Measurements from ENCODE around the gene TLE7. TPM values are rescaled to one million over a fixed set of nuclear protein-coding genes. Genes with fewer than 3 reads are reported as not detected.
A peak's percentile ranks its signal among the peaks of the same experiment; 100 is the strongest.

Gene TLE7
- total RNA-seq, result not detected in 2 replicates
- long read RNA-seq, result 0 reads

DNA sequence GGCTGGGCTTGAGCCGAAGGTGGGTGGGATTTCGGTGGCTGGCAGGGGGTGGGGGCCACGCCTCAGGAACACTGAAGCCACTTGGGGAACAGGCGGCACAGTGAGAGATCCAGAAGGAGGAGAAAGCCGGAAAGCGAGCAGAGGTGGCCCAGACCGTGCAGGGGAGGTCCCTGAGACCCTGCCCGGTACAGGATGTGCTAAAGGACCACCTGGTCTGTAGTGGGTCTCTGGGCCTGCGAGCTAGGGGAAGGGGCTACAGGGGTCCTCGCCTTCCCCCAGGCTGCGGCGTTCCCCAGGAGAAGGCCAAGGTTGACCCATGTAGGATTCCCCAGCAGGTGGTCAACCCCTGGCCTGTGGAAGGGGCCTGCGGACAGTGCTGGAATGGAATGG lies at the start of gene TLE7:
TSS of gene TLE7 (minus strand) at position 4 of the 390 bp plus-strand sequence. CDS start 8,730 bp downstream, outside the sequence.
- no peak for DNase-seq (ENCODE audit: low read depth, low spot score)
- no peak within 1 kb of the TSS for H3K4me3 Mint-ChIP-seq
- no peak within 1 kb of the TSS for H3K27ac Mint-ChIP-seq (ENCODE audit: unreplicated experiment)
- peaks cover 9% of the 10 kb centered on the region for H3K36me3 Mint-ChIP-seq (ENCODE audit: low read depth)
- TF ChIP-seq, protein P1, sequence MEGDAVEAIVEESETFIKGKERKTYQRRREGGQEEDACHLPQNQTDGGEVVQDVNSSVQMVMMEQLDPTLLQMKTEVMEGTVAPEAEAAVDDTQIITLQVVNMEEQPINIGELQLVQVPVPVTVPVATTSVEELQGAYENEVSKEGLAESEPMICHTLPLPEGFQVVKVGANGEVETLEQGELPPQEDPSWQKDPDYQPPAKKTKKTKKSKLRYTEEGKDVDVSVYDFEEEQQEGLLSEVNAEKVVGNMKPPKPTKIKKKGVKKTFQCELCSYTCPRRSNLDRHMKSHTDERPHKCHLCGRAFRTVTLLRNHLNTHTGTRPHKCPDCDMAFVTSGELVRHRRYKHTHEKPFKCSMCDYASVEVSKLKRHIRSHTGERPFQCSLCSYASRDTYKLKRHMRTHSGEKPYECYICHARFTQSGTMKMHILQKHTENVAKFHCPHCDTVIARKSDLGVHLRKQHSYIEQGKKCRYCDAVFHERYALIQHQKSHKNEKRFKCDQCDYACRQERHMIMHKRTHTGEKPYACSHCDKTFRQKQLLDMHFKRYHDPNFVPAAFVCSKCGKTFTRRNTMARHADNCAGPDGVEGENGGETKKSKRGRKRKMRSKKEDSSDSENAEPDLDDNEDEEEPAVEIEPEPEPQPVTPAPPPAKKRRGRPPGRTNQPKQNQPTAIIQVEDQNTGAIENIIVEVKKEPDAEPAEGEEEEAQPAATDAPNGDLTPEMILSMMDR (conservative IDR thresholded peaks at IDR 0.05), result no peak
- H3K9me3 Mint-ChIP-seq, result peaks cover 14% of the 10 kb centered on the region
- peaks cover 34% of the 10 kb centered on the region for H3K27me3 Mint-ChIP-seq (ENCODE audit: low read depth)
- H3K4me1 Mint-ChIP-seq, result no peaks in the 10 kb centered on the region

- no peaks in the 10 kb centered on the region for H3K4me1 Mint-ChIP-seq
- H3K9me3 Mint-ChIP-seq, result no peaks in the 10 kb centered on the region
- H3K4me3 Mint-ChIP-seq, result no peak overlapping the region
- H3K36me3 Mint-ChIP-seq (ENCODE audit: low read depth), result no peaks in the 10 kb centered on the region
- no peak for DNase-seq (ENCODE audit: low read depth, low spot score)
- H3K27ac Mint-ChIP-seq (ENCODE audit: unreplicated experiment), result no peak overlapping the region
- TF ChIP-seq, protein P1 (conservative IDR thresholded peaks at IDR 0.05), result no peak
- peaks cover 13% of the 10 kb centered on the region for H3K27me3 Mint-ChIP-seq (ENCODE audit: low read depth)
These were observed 49.2 kb upstream of the TLE7 start for GRCh38 chr16:71491054-71491453.

GRCh38 chr16:71490361-71490760 lies 48.5 kb upstream of the TLE7 start:
- H3K27me3 Mint-ChIP-seq (ENCODE audit: low read depth), result peaks cover 13% of the 10 kb centered on the region
- TF ChIP-seq, protein P1 (conservative IDR thresholded peaks at IDR 0.05), result no peak
- no peaks in the 10 kb centered on the region for H3K4me1 Mint-ChIP-seq
- no peak overlapping the region for H3K27ac Mint-ChIP-seq (ENCODE audit: unreplicated experiment)
- no peaks in the 10 kb centered on the region for H3K36me3 Mint-ChIP-seq (ENCODE audit: low read depth)
- H3K4me3 Mint-ChIP-seq, result no peak overlapping the region
- no peaks in the 10 kb centered on the region for H3K9me3 Mint-ChIP-seq
- no peak for DNase-seq (ENCODE audit: low read depth, low spot score)

DNA sequence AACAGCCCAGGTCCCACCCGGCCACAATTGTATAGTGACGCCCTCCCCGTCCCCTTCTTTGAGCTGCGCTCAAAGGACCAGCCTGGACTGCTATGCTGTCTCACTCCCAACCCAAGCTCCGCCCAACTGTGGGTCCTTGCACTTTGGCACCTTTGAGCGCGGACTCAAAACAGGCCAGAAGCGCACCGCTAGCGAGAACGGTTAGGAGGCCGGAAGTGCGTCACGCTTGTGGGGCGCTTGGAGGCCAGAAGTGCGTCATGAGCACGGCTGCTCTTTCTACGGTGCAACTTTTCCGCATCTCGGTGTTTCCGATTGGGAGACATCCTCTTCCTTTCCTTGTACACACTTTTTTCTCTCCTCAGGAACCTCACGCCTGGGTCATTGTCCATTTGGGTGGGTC lies 47.3 kb upstream of the TLE7 start, which contains the start of gene ZNF19:
TSS of gene ZNF19 (minus strand) at position 203 of the 400 bp plus-strand sequence. CDS start 7,210 bp downstream, outside the sequence.
- Mint-ChIP-seq H3K4me3 (no peak within 1 kb of the TSS), H3K27ac (ENCODE audit: unreplicated experiment) (no peak within 1 kb of the TSS)

DNA sequence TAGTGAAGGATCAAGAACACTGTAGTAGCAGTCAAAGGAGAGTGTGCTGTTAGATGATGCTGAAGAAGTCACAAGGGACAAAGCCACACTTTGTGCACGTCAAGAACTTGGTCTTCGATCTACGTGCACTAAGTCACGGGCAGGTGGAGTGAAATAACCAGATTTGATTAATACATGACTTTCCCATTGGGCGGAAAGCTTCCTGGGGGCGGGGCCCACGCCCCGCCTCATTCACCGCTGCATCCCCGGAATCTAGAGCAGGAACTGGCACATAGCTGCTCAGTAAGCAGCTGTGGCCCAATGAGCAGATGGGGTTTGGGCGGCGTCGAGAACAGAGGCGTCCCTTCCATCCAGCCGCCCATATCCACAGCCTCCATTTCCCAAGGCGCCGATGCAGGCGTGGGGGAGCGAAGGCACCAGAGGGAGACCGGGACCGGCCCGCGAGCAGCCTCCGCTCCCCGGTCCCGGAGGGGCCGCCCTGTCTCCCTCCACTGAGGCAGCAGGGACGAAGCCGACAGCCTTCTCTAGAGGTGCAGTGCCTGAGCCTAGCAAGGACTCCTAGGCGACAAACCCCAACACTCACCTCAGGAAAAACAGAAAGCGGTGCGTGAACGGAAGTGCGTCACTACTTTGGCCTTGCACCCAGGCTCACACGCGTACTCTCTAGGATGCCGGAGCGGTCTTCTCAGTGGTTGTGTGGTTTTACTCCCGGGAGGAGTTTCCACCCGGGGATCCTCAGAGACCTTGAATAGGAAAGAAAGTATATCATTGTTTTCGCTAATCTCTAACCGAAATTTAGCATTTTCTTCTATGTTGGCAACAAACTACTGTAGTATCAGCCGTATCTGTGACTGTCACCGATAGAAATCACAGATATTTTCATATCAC lies 42.4 kb upstream of the TLE7 start:
- peak; percentile 65 for DNase-seq (ENCODE audit: low read depth, low spot score)
- TF ChIP-seq, protein P1 (conservative IDR thresholded peaks at IDR 0.05), result no peak
- Mint-ChIP-seq H3K4me3 (peak overlapping the region; percentile 88), H3K27ac (ENCODE audit: unreplicated experiment) (peak overlapping the region; percentile 83), H3K27me3 (ENCODE audit: low read depth) (peaks cover 8% of the 10 kb centered on the region), H3K4me1 (peaks cover 16% of the 10 kb centered on the region), H3K36me3 (ENCODE audit: low read depth) (no peaks in the 10 kb centered on the region), H3K9me3 (no peaks in the 10 kb centered on the region)

More for the DNA sequence above, 47.3 kb upstream of the TLE7 start, which contains the start of gene ZNF19:
- peaks cover 7% of the 10 kb centered on the region for H3K4me1 Mint-ChIP-seq
- no peaks in the 10 kb centered on the region for H3K9me3 Mint-ChIP-seq
- DNase-seq (ENCODE audit: low read depth, low spot score), result no peak
- TF ChIP-seq, protein P1 (conservative IDR thresholded peaks at IDR 0.05), result no peak
- H3K27me3 Mint-ChIP-seq (ENCODE audit: low read depth), result peaks cover 16% of the 10 kb centered on the region
- no peaks in the 10 kb centered on the region for H3K36me3 Mint-ChIP-seq (ENCODE audit: low read depth)

Measured in neural crest cell (in vitro differentiated cells).